Stomach (tissue), 19 donors: ENCODE results near the gene TCAF2. TPM values are rescaled to one million over a fixed set of nuclear protein-coding genes. Genes with fewer than 3 reads are reported as not detected.
"Not testable (repeated sequence)": the region's sequence is repeated elsewhere in the genome, so short reads cannot be mapped to it uniquely, and the experiment has no call there.

Experiments
- DNase-seq, 2 donors: peaks; one replicate each; pipeline versions ENCODE4 v3.0.0 to v3.0.0-alpha.2; 2013 to 2019
- H3K27ac ChIP-seq, 5 donors: fragments of 200-600 bp in 4 of 5; sonication (generic) in 4 of 5; one replicate each; pipeline ENCODE4 v1.5.1; 2013 to 2019; ENCODE audit warnings: mild to moderate bottlenecking in 1 of 5, moderate library complexity in 1 of 5
- H3K27me3 ChIP-seq, 3 donors: fragments of 200-600 bp; sonication (generic); one replicate each; pipeline ENCODE4 v1.5.1; 2017 to 2019; ENCODE audit warnings: mixed run types in 1 of 3
- H3K36me3 ChIP-seq, 4 donors: fragments of 200-600 bp; sonication (generic); 1 replicate in 3 of 4; 2 replicates in 1 of 4; pipeline ENCODE4 v1.5.1; 2016 to 2019
- H3K4me1 ChIP-seq, 4 donors: fragments of 200-600 bp; sonication (generic); one replicate each; pipeline ENCODE4 v1.5.1; 2016 to 2019
- H3K4me3 ChIP-seq, 4 donors: fragments of 200-600 bp; sonication (generic) in 3 of 4; one replicate each; pipeline ENCODE4 v1.5.1; 2016 to 2019; ENCODE audit warnings: mild to moderate bottlenecking in 1 of 4
- H3K9me3 ChIP-seq, 4 donors: fragments of 200-600 bp; sonication (generic); one replicate each; pipeline ENCODE4 v1.5.1; 2016 to 2019
- WGBS, 5 donors: extraction: QIAGEN DNeasy Blood & Tissue Kit in 3 of 5; methylation state at CpG; one replicate each; pipeline versions ENCODE4 v1.1.5 to v1.1.7; 2013 to 2018; 5-methylcytosine and 5-hydroxymethylcytosine counted together
- intact Hi-C: fragments of 100-400 bp; cut with DNase I; formaldehyde crosslinking; loops from one replicate; pipeline ENCODE4 v1.15.1; 2023; ENCODE audit warnings: low total_unique reads
- long read RNA-seq, 10 donors: transcript quantifications; one replicate each; lab custom pipeline, GENCODE V29; 2026
- polyA plus RNA-seq, 3 donors: library from polyadenylated mRNA; stranded (reverse); fragments of 200-250 nt; gene quantifications; one replicate each; pipeline ENCODE4 v1.2.3, GENCODE V29; 2013
- total RNA-seq, 5 donors: library from RNA; depleted of rRNA; stranded (reverse); fragments of >200 nt; gene quantifications; one replicate each; pipeline versions ENCODE4 v1.1.0 to v1.2.3, GENCODE V29; 2014 to 2016
- donor health status: healthy with polysubstance abuse.
- donor health status: Bipolar disorder and iron deficiency.
- donor health status: healthy.

TCAF2 gene
- total RNA-seq (1 to 10 TPM in 3 of 5 donors, not detected in 2; 2.6 to 3.5 (median 2.9) TPM), polyA plus RNA-seq (1 to 10 TPM in 1 of 3 donors, under 1 TPM in 2; 0.87 to 1.8 (median 0.92) TPM)
- long read RNA-seq, donor 1 = 0 reads
- long read RNA-seq, donor 2 = 0 reads
- long read RNA-seq, donor 3, partial matches to known transcripts = 6 of 6 reads
- long read RNA-seq, donor 3, other reads (novel, unspliced or antisense) = 0 of 6 reads
- long read RNA-seq, donor 4 = 0 reads
- long read RNA-seq, donor 5, partial matches to known transcripts = 13 of 18 reads
- long read RNA-seq, donor 5, other reads (novel, unspliced or antisense) = 5 of 18 reads
- long read RNA-seq, donor 6 = 0 reads
- long read RNA-seq, donor 7 = 0 reads
- long read RNA-seq, donor 8 = 0 reads
- long read RNA-seq, donor 9 = 0 reads
- long read RNA-seq, donor 10 = 0 reads

- H3K27ac ChIP-seq = peak within 1 kb of the TSS in 2 of 5 donors; percentile 52 to 66
- intact Hi-C loops, H3K36me3 ChIP-seq, H3K4me1 ChIP-seq, H3K27me3 ChIP-seq, H3K9me3 ChIP-seq, DNase-seq: not testable (repeated sequence)
- peak within 1 kb of the TSS in 3 of 4 donors; percentile 30 to 35 (median 31) for H3K4me3 ChIP-seq
- 0% methylated on average over 14 of the region's 38 CpGs; no CpG with 5 or more reads in 4 of the 5 donors for WGBS, 5 donors
Measured at GRCh38 chr7:143620646-143621045, at the start of gene TCAF2. TSS of gene TCAF2 (plus strand) at chr7:143620974.

GRCh38 chr7:143571501-143571900 lies 49.3 kb upstream of the TCAF2 start, which contains the start of gene CTAGE15:
TSS of gene CTAGE15 (plus strand) at chr7:143571801. CDS start at chr7:143571818, 17 bp downstream.
- H3K9me3 ChIP-seq, H3K27ac ChIP-seq, intact Hi-C loops, H3K4me1 ChIP-seq, H3K27me3 ChIP-seq, H3K36me3 ChIP-seq, H3K4me3 ChIP-seq, DNase-seq: not testable (repeated sequence)
- WGBS, 5 donors = 61 to 93% (median 92%) methylated on average over 2 to 6 of the region's 20 CpGs; no CpG with 5 or more reads in 1 of the 5 donors

- H3K4me1 ChIP-seq, H3K4me3 ChIP-seq, DNase-seq, H3K27me3 ChIP-seq, intact Hi-C loops, H3K9me3 ChIP-seq, H3K36me3 ChIP-seq, H3K27ac ChIP-seq: not testable (repeated sequence)
- WGBS, 5 donors = 78 to 86% (median 83%) methylated on average over 2 of the region's 3 CpGs
Measured at GRCh38 chr7:143588183-143588582, 32.6 kb upstream of the TCAF2 start.

- intact Hi-C loops, H3K4me1 ChIP-seq, H3K27me3 ChIP-seq, H3K27ac ChIP-seq, H3K4me3 ChIP-seq, H3K9me3 ChIP-seq, DNase-seq, H3K36me3 ChIP-seq: not testable (repeated sequence)
Measured at GRCh38 chr7:143589897-143590296, 30.9 kb upstream of the TCAF2 start.

GRCh38 chr7:143598086-143598485 lies 22.7 kb upstream of the TCAF2 start:
- H3K4me3 ChIP-seq, H3K36me3 ChIP-seq, H3K4me1 ChIP-seq, H3K27me3 ChIP-seq, DNase-seq, H3K9me3 ChIP-seq, H3K27ac ChIP-seq, intact Hi-C loops: not testable (repeated sequence)
- 91 to 98% (median 96%) methylated on average over 3 to 4 of the region's 11 CpGs; no CpG with 5 or more reads in 1 of the 5 donors for WGBS, 5 donors

- H3K4me3 ChIP-seq, H3K27ac ChIP-seq, H3K4me1 ChIP-seq, intact Hi-C loops, H3K27me3 ChIP-seq, H3K9me3 ChIP-seq, DNase-seq, H3K36me3 ChIP-seq: not testable (repeated sequence)
- no CpG with 5 or more reads among the region's 2 CpGs for WGBS, 5 donors
Measured at GRCh38 chr7:143603549-143603948, 17.2 kb upstream of the TCAF2 start.

GRCh38 chr7:143606088-143606487 lies 14.7 kb upstream of the TCAF2 start:
- H3K9me3 ChIP-seq, H3K27me3 ChIP-seq, H3K4me3 ChIP-seq, H3K27ac ChIP-seq, intact Hi-C loops, DNase-seq, H3K4me1 ChIP-seq, H3K36me3 ChIP-seq: not testable (repeated sequence)
- no CpG with 5 or more reads among the region's 1 CpG for WGBS, 5 donors

GRCh38 chr7:143615545-143615944 lies 5.2 kb upstream of the TCAF2 start:
- H3K27me3 ChIP-seq, H3K36me3 ChIP-seq, H3K9me3 ChIP-seq, H3K4me3 ChIP-seq, H3K4me1 ChIP-seq, H3K27ac ChIP-seq, DNase-seq, intact Hi-C loops: not testable (repeated sequence)
- 69 to 92% (median 73%) methylated on average over 2 to 4 of the region's 6 CpGs for WGBS, 5 donors

GRCh38 chr7:143617204-143617603 lies 3.6 kb upstream of the TCAF2 start:
- H3K36me3 ChIP-seq, H3K4me1 ChIP-seq, H3K27me3 ChIP-seq, H3K9me3 ChIP-seq, H3K4me3 ChIP-seq, H3K27ac ChIP-seq, DNase-seq, intact Hi-C loops: not testable (repeated sequence)
- no CpG with 5 or more reads among the region's 1 CpG for WGBS, 5 donors
